ENCODE data around the gene ITGAV. TPM values are rescaled to one million over a fixed set of nuclear protein-coding genes. Genes with fewer than 3 reads are reported as not detected.

Gene ITGAV
- total RNA-seq, 1 experiment from 2014 or later, result 26.9 TPM

- H4K5ac ChIP-seq (ENCODE audit: insufficient read length, low read depth, low read length), result no peak overlapping the region
- H3K79me1 ChIP-seq (ENCODE audit: insufficient read depth, low read depth, low read length, poor library complexity, severe bottlenecking), result no peaks in the 10 kb centered on the region
- H3K27me3 Mint-ChIP-seq (ENCODE audit: low read depth), result no peaks in the 10 kb centered on the region
- H3K18ac ChIP-seq (ENCODE audit: insufficient read length, low read depth, low read length), result no peak overlapping the region
- no peaks in the 10 kb centered on the region for H3K27me3 ChIP-seq (ENCODE audit: insufficient read depth, low read length)
- no peaks in the 10 kb centered on the region for H3K23me2 ChIP-seq (ENCODE audit: insufficient read length, low read depth, low read length, poor library complexity, severe bottlenecking)
- no peaks in the 10 kb centered on the region; a peak in 1 of 7 replicates for H3K36me3 Mint-ChIP-seq (ENCODE audit: insufficient read depth in 1 of 3, low read depth in 3 of 3)
- no CpG with 5 or more reads among the region's 2 CpGs for WGBS (ENCODE audit: extremely low coverage, insufficient read length, low lambda C conversion rate)
- H2BK15ac ChIP-seq (ENCODE audit: low read depth, low read length), result no peak overlapping the region
- H3K9me3 Mint-ChIP-seq, result no peaks in the 10 kb centered on the region
- no peaks in the 10 kb centered on the region; the same call in 1 of the 2 replicates for H3K79me2 ChIP-seq (ENCODE audit: insufficient read depth, low read length)
- no peak overlapping the region for H2BK5ac ChIP-seq (ENCODE audit: insufficient read length, low read length)
- H3K27ac Mint-ChIP-seq, result peak overlapping the region in 1 of 3 experiments; percentile 31; a peak in 1 of 7 replicates
- H3K4me1 ChIP-seq (ENCODE audit: insufficient read depth, low read length), result no peaks in the 10 kb centered on the region
- H3K14ac ChIP-seq (ENCODE audit: insufficient read depth, low read length), result no peak overlapping the region
- H3T11ph ChIP-seq (ENCODE audit: low read length), result no peak overlapping the region
- H2BK12ac ChIP-seq (ENCODE audit: insufficient read length, low read depth, low read length), result no peak overlapping the region
- no peak overlapping the region for H4K91ac ChIP-seq (ENCODE audit: insufficient read length, low read depth, low read length)
- no peak overlapping the region for H2BK120ac ChIP-seq (ENCODE audit: low read depth, low read length, poor library complexity, severe bottlenecking)
- H2AK5ac ChIP-seq (ENCODE audit: insufficient read length, low read length), result no peak overlapping the region
- no peak overlapping the region for H2AFZ ChIP-seq (ENCODE audit: low read length)
- H3K23ac ChIP-seq (ENCODE audit: insufficient read length, low read depth, low read length), result no peak overlapping the region
- no peak overlapping the region for H3K9ac ChIP-seq (ENCODE audit: extremely low read depth, insufficient read length, low read length)
- no peak overlapping the region for H3K4me3 Mint-ChIP-seq
- H2BK20ac ChIP-seq (ENCODE audit: low read depth, low read length, poor library complexity, severe bottlenecking), result no peak overlapping the region
- no peak overlapping the region for H3K27ac ChIP-seq (ENCODE audit: insufficient read length, low read depth, low read length)
- H3K56ac ChIP-seq (ENCODE audit: insufficient read length, low read depth, low read length), result no peak overlapping the region
- no peak overlapping the region for H4K8ac ChIP-seq (replicated peaks; ENCODE audit: insufficient read length, low read depth, low read length)
- DNase-seq, result no peak
- H3K4me2 ChIP-seq (ENCODE audit: insufficient read depth, insufficient read length, low read length), result no peak overlapping the region
- no peaks in the 10 kb centered on the region for H4K20me1 ChIP-seq (ENCODE audit: control insufficient read depth, insufficient read depth, insufficient read length)
- TF ChIP-seq CTCF (conservative IDR thresholded peaks at IDR 0.05), result no peak
- H3K4ac ChIP-seq (ENCODE audit: low read depth, low read length), result no peak overlapping the region
- no peaks in the 10 kb centered on the region for H3K9me3 ChIP-seq (ENCODE audit: control insufficient read depth, low read depth, low read length)
- peaks cover 3 to 8% of the 10 kb centered on the region in 2 experiments; a peak in 2 of 4 replicates for H3K4me1 Mint-ChIP-seq
Observed at GRCh38 chr2:186611526-186611925, 21.7 kb downstream of the ITGAV start.
